Natural killer cell (primary cell): ENCODE data around the gene DNAH14. TPM values are rescaled to one million over a fixed set of nuclear protein-coding genes. Genes with fewer than 3 reads are reported as not detected.

ENCODE experiments used
- ATAC-seq, 3 donors: fragments of 150-1000 bp in 2 of 3; fragments of 200-7000 bp in 1 of 3; cut with Tn5 transposase; 1 replicate in 1 of 3; 2 replicates in 2 of 3; pipeline ENCODE4 v1.10.0; 2021; ENCODE audit warnings: mild to moderate bottlenecking in 2 of 3, moderate library complexity in 2 of 3
- DNase-seq, 2 donors: peaks; one replicate each; pipeline versions ENCODE4 v3.0.0 to v3.0.0-alpha.2; 2013 to 2021; ENCODE audit warnings: mixed read lengths in 1 of 2
- H3K27ac ChIP-seq: one replicate; pipeline ENCODE4 v1.5.1; 2013; ENCODE audit warnings: mild to moderate bottlenecking, low read length
- H3K27me3 ChIP-seq: one replicate; pipeline ENCODE4 v1.6.1; 2013; ENCODE audit warnings: low read length; ENCODE audit not compliant: control insufficient read depth, insufficient read depth
- H3K36me3 ChIP-seq: one replicate; pipeline ENCODE4 v1.6.1; 2013; ENCODE audit warnings: low read length; ENCODE audit not compliant: control insufficient read depth, insufficient read depth
- H3K4me1 ChIP-seq: one replicate; pipeline ENCODE4 v1.6.1; 2013; ENCODE audit warnings: low read length; ENCODE audit not compliant: control insufficient read depth, insufficient read depth
- H3K4me3 ChIP-seq: one replicate; pipeline ENCODE4 v1.5.1; 2013; ENCODE audit warnings: low read length
- H3K9me3 ChIP-seq: one replicate; pipeline ENCODE4 v1.6.1; 2013; ENCODE audit warnings: low read length; ENCODE audit not compliant: control insufficient read depth, insufficient read depth
- H3K27ac Mint-ChIP-seq, 2 donors: one replicate each; pipeline ENCODE4 v1.8.0; 2022; ENCODE audit warnings: mild to moderate bottlenecking in 2 of 2, mixed read lengths in 2 of 2, moderate library complexity in 1 of 2
- H3K27me3 Mint-ChIP-seq, 2 donors: one replicate each; pipeline ENCODE4 v1.8.0; 2022; ENCODE audit warnings: low read depth in 2 of 2, mixed read lengths in 2 of 2
- H3K36me3 Mint-ChIP-seq: one replicate; pipeline ENCODE4 v1.8.0; 2022; ENCODE audit warnings: mixed read lengths
- H3K4me1 Mint-ChIP-seq, 2 donors: one replicate each; pipeline ENCODE4 v1.8.0; 2022; ENCODE audit warnings: mixed read lengths in 2 of 2
- H3K4me3 Mint-ChIP-seq: one replicate; pipeline ENCODE4 v1.8.0; 2022; ENCODE audit warnings: mild to moderate bottlenecking, moderate library complexity, mixed read lengths
- H3K9me3 Mint-ChIP-seq, 2 donors: one replicate each; pipeline ENCODE4 v1.8.0; 2022; ENCODE audit warnings: mixed read lengths in 2 of 2
- CTCF ChIP-seq: fragments of 200-600 bp; IDR thresholded peaks from one replicate; pipeline ENCODE4 v1.8.0; 2022; ENCODE audit warnings: antibody characterized with exemption
- WGBS: methylation state at CpG from one replicate; pipeline ENCODE4 v1.1.7; 2013; ENCODE audit warnings: missing lambda C conversion rate; ENCODE audit not compliant: insufficient coverage; 5-methylcytosine and 5-hydroxymethylcytosine counted together
- intact Hi-C: fragments of 100-400 bp; cut with micrococcal nuclease; formaldehyde crosslinking; loops from one replicate; pipeline ENCODE4 v1.14.2; 2022
- total RNA-seq, 4 donors: library from RNA; stranded (reverse); fragments of 120-200 nt in 1 of 4; gene quantifications; one replicate each; pipeline versions ENCODE4 v1.2.3 to v1.2.4, GENCODE V29; 2013 to 2022

The DNAH14 gene
- total RNA-seq, 3 donors from 2014 or later (not counting 1 experiment from before 2014, with no cell fraction given) = 0.35 to 1.3 TPM; not detected in 1

- H3K4me1 ChIP-seq = no peaks in the 10 kb centered on the region
- peaks cover 4 to 5% of the 10 kb centered on the region in 2 donors for H3K9me3 Mint-ChIP-seq
- H3K36me3 ChIP-seq = no peaks in the 10 kb centered on the region
- intact Hi-C loops = no loop called here
- no peak overlapping the region for H3K4me3 Mint-ChIP-seq
- H3K27me3 ChIP-seq = peaks cover 2% of the 10 kb centered on the region
- no peak overlapping the region for H3K4me3 ChIP-seq
- DNase-seq (no peak), ATAC-seq (no peak)
- H3K36me3 Mint-ChIP-seq = no peaks in the 10 kb centered on the region
- no peak for TF ChIP-seq CTCF
- peaks cover 4 to 13% of the 10 kb centered on the region in 2 donors for H3K27me3 Mint-ChIP-seq
- 72% methylated on average over 3 of the region's 3 CpGs for WGBS
- no peaks in the 10 kb centered on the region for H3K4me1 Mint-ChIP-seq
- no peak overlapping the region for H3K27ac Mint-ChIP-seq
- H3K27ac ChIP-seq = no peak overlapping the region
- H3K9me3 ChIP-seq = peaks cover 4% of the 10 kb centered on the region
Measured at GRCh38 chr1:224898937-224899336, 30.5 kb upstream of the DNAH14 start.

GRCh38 chr1:224900062-224900630 is 29.3 kb upstream of the DNAH14 start:
- Mint-ChIP-seq H3K27ac (no peak overlapping the region), H3K4me3 (no peak overlapping the region), H3K9me3 (peaks cover 4 to 5% of the 10 kb centered on the region in 2 donors), H3K27me3 (peaks cover 8 to 22% of the 10 kb centered on the region in 2 donors), H3K4me1 (no peaks in the 10 kb centered on the region), H3K36me3 (no peaks in the 10 kb centered on the region)
- Histone ChIP-seq H3K4me3 (no peak overlapping the region), H3K27me3 (peaks cover 2% of the 10 kb centered on the region), H3K9me3 (peaks cover 4% of the 10 kb centered on the region), H3K4me1 (no peaks in the 10 kb centered on the region), H3K36me3 (no peaks in the 10 kb centered on the region), H3K27ac (no peak overlapping the region)
- ATAC-seq (no peak), DNase-seq (no peak)
- TF ChIP-seq CTCF = no peak
- WGBS = 85% methylated on average over 3 of the region's 3 CpGs
- intact Hi-C loops = no loop called here

GRCh38 chr1:224901087-224901810 is 28.2 kb upstream of the DNAH14 start:
- Histone ChIP-seq H3K27ac (no peak overlapping the region), H3K27me3 (peaks cover 2% of the 10 kb centered on the region), H3K36me3 (no peaks in the 10 kb centered on the region), H3K4me1 (no peaks in the 10 kb centered on the region), H3K9me3 (peaks cover 4% of the 10 kb centered on the region), H3K4me3 (no peak overlapping the region)
- no peaks in the 10 kb centered on the region for H3K4me1 Mint-ChIP-seq
- peaks cover 4 to 5% of the 10 kb centered on the region in 2 donors for H3K9me3 Mint-ChIP-seq
- 62% methylated on average over 3 of the region's 5 CpGs for WGBS
- intact Hi-C loops = no loop called here
- peaks cover 8 to 22% of the 10 kb centered on the region in 2 donors for H3K27me3 Mint-ChIP-seq
- H3K36me3 Mint-ChIP-seq = no peaks in the 10 kb centered on the region
- H3K4me3 Mint-ChIP-seq = no peak overlapping the region
- TF ChIP-seq CTCF = no peak
- no peak for ATAC-seq
- peak in 1 of 2 donors; percentile 2 for DNase-seq
- H3K27ac Mint-ChIP-seq = no peak overlapping the region
